NT2/D1 (cell line): ENCODE results near the gene ANTXRL.
"Not testable (repeated sequence)": the region's sequence is repeated elsewhere in the genome, so short reads cannot be mapped to it uniquely, and the experiment has no call there.

Experiments
- SUZ12 ChIP-seq: IDR thresholded peaks from 2 replicates; pipeline ENCODE4 v1.6.1; 2011; ENCODE audit not compliant: insufficient read length, insufficient read depth; ENCODE audit errors: extremely low read depth
- YY1 ChIP-seq: IDR thresholded peaks from 2 replicates; pipeline ENCODE4 v1.6.1; 2011; ENCODE audit not compliant: insufficient read length, insufficient read depth
- ZNF274 ChIP-seq: IDR thresholded peaks from 2 replicates; pipeline ENCODE4 v1.6.1; 2011; ENCODE audit warnings: mild to moderate bottlenecking, low read depth, low read length

DNA sequence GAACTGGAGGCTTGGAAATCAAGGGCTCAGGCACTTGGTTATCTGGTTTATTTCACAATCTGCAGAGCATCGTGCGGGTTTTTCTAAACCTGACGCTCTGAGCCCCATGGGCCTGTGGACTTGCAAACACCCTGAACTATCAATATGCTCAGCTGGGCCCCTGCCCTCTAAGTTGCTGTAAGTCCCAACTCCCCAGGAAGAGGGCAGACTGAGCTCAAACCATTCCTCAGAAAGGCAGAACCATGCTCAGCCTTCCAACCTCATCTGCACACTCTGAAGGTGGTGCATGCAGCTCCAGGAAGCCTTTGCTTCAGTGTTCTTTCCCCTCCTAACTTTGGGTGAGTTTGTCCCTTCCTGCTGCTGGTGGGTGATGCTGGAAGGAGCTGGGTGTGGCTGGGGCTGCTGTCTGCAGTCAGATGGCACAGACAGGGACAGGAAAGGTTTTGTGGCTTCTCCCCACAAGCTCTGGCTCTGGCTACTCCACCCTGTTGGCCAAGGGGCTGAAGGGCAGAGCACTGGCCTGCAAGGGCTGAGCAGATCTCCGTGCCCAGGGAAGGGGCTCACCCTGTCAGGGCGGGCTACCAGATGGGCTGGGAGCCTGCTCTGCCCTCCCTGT, 92.5 kb downstream of the ANTXRL start:
- TF ChIP-seq SUZ12, ZNF274, YY1: not testable (repeated sequence)
